ENCODE measurements around the gene N4BP2L1. TPM values are rescaled to one million over a fixed set of nuclear protein-coding genes. Genes with fewer than 3 reads are reported as not detected.
A peak's percentile ranks its signal among the peaks of the same experiment; 100 is the strongest.

The N4BP2L1 gene
- total and polyA plus RNA-seq, 4 donors: 11.0 to 64.6 (median 26.5) TPM

- 98% methylated on average over 2 of the region's 2 CpGs for WGBS
- peaks cover 0 to 18% (median 8%) of the 10 kb centered on the region in 4 donors for H3K4me1 ChIP-seq (ENCODE audit: control insufficient read depth in 4 of 4, insufficient read depth in 4 of 4, low read length in 3 of 4)
These were observed 17.5 kb upstream of the N4BP2L1 start for GRCh38 chr13:32445461-32445860.

GRCh38 chr13:32443111-32443510 lies 15.2 kb upstream of the N4BP2L1 start:
- no peak overlapping the region for H3K27ac ChIP-seq (ENCODE audit: low read depth in 1 of 2, low read length in 2 of 2)
- TF ChIP-seq SP1 (IDR thresholded peaks at IDR 0.05) (no peak), RXRA (IDR thresholded peaks at IDR 0.05) (no peak), FOXA2 (IDR thresholded peaks at IDR 0.05) (no peak), ZBTB33 (IDR thresholded peaks at IDR 0.05) (no peak), RAD21 (IDR thresholded peaks at IDR 0.05) (peak; percentile 84), GABPA (IDR thresholded peaks at IDR 0.05 in 1 of 2, conservative IDR thresholded peaks at IDR 0.05 in 1 of 2) (no peak), CTCF (IDR thresholded peaks at IDR 0.05; ENCODE audit: low read depth, low read length, missing input control) (peak; percentile 59)
- TF ChIP-seq, protein P1, sequence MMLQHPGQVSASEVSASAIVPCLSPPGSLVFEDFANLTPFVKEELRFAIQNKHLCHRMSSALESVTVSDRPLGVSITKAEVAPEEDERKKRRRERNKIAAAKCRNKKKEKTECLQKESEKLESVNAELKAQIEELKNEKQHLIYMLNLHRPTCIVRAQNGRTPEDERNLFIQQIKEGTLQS (IDR thresholded peaks at IDR 0.05): no peak
- TF ChIP-seq, protein P2, sequence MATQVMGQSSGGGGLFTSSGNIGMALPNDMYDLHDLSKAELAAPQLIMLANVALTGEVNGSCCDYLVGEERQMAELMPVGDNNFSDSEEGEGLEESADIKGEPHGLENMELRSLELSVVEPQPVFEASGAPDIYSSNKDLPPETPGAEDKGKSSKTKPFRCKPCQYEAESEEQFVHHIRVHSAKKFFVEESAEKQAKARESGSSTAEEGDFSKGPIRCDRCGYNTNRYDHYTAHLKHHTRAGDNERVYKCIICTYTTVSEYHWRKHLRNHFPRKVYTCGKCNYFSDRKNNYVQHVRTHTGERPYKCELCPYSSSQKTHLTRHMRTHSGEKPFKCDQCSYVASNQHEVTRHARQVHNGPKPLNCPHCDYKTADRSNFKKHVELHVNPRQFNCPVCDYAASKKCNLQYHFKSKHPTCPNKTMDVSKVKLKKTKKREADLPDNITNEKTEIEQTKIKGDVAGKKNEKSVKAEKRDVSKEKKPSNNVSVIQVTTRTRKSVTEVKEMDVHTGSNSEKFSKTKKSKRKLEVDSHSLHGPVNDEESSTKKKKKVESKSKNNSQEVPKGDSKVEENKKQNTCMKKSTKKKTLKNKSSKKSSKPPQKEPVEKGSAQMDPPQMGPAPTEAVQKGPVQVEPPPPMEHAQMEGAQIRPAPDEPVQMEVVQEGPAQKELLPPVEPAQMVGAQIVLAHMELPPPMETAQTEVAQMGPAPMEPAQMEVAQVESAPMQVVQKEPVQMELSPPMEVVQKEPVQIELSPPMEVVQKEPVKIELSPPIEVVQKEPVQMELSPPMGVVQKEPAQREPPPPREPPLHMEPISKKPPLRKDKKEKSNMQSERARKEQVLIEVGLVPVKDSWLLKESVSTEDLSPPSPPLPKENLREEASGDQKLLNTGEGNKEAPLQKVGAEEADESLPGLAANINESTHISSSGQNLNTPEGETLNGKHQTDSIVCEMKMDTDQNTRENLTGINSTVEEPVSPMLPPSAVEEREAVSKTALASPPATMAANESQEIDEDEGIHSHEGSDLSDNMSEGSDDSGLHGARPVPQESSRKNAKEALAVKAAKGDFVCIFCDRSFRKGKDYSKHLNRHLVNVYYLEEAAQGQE (IDR thresholded peaks at IDR 0.05): no peak

More at GRCh38 chr13:32445461-32445860, 17.5 kb upstream of the N4BP2L1 start:
- no peaks in the 10 kb centered on the region for H3K9me3 ChIP-seq (ENCODE audit: control insufficient read depth in 4 of 4, low read length in 3 of 4)
- H3K27me3 ChIP-seq (ENCODE audit: control insufficient read depth in 4 of 4, insufficient read depth in 4 of 4, low read length in 3 of 4): no peaks in the 10 kb centered on the region
- no peaks in the 10 kb centered on the region for H3K36me3 ChIP-seq (ENCODE audit: control insufficient read depth in 4 of 4, insufficient read depth in 3 of 4, low read depth in 1 of 4, low read length in 3 of 4)
- DNase-seq (ENCODE audit: low spot score): no peak
- no peak overlapping the region for H3K4me3 ChIP-seq (ENCODE audit: low read depth in 1 of 3, low read length in 3 of 3)
- no peak for TF ChIP-seq YY1 (IDR thresholded peaks at IDR 0.05)
- TF ChIP-seq GABPA (IDR thresholded peaks at IDR 0.05 in 1 of 2, conservative IDR thresholded peaks at IDR 0.05 in 1 of 2): no peak
- TF ChIP-seq RAD21 (IDR thresholded peaks at IDR 0.05): no peak
- no peak for TF ChIP-seq NR2F2 (IDR thresholded peaks at IDR 0.05)
- no peak overlapping the region for H3K9ac ChIP-seq (ENCODE audit: low read depth in 1 of 2, low read length in 2 of 2)
- no peak overlapping the region for H3K27ac ChIP-seq (ENCODE audit: low read depth in 1 of 2, low read length in 2 of 2)

More at GRCh38 chr13:32443111-32443510, 15.2 kb upstream of the N4BP2L1 start:
- peaks cover 0 to 18% (median 8%) of the 10 kb centered on the region in 4 donors for H3K4me1 ChIP-seq (ENCODE audit: control insufficient read depth in 4 of 4, insufficient read depth in 4 of 4, low read length in 3 of 4)
- H3K9me3 ChIP-seq (ENCODE audit: control insufficient read depth in 4 of 4, low read length in 3 of 4): no peaks in the 10 kb centered on the region
- no peak overlapping the region for H3K4me3 ChIP-seq (ENCODE audit: low read depth in 1 of 3, low read length in 3 of 3)
- H3K9ac ChIP-seq (ENCODE audit: low read depth in 1 of 2, low read length in 2 of 2): no peak overlapping the region
- no peak for DNase-seq (ENCODE audit: low spot score)
- WGBS: 31% methylated on average over 2 of the region's 2 CpGs
- no peaks in the 10 kb centered on the region for H3K27me3 ChIP-seq (ENCODE audit: control insufficient read depth in 4 of 4, insufficient read depth in 4 of 4, low read length in 3 of 4)
- H3K36me3 ChIP-seq (ENCODE audit: control insufficient read depth in 4 of 4, insufficient read depth in 3 of 4, low read depth in 1 of 4, low read length in 3 of 4): peaks cover 0 to 2% (median 0%) of the 10 kb centered on the region in 4 donors
